H1 (cell line): ENCODE results near the gene INPP4B. TPM values are rescaled to one million over a fixed set of nuclear protein-coding genes. Genes with fewer than 3 reads are reported as not detected.

Experiments
- CTCF ChIA-PET: fragments of 300-600 bp; sonication (Branson Sonifier 250); formaldehyde crosslinking; loops from one replicate; lab custom pipeline; 2021; ENCODE audit not compliant: partially characterized antibody; lab: Charles Lee
- POLR2A ChIA-PET: fragments of 300-600 bp; sonication (Branson Sonifier 250); formaldehyde crosslinking; loops from one replicate; lab custom pipeline; 2021; ENCODE audit warnings: inconsistent platforms; ENCODE audit not compliant: partially characterized antibody; lab: Charles Lee
- DNase-seq, 2 experiments: peaks; one replicate each; pipeline versions ENCODE4 v3.0.0 to v3.0.0-alpha.2; 2010 to 2022; ENCODE audit warnings: low spot score in 2 of 2, low read depth in 1 of 2, mixed read lengths in 1 of 2
- FAIRE-seq: peaks from 2 replicates; lab custom pipeline; 2011; peaks lifted over from hg19 to GRCh38; lab: Jason Lieb, UNC
- H2AFZ ChIP-seq: 2 replicates; pipeline ENCODE4 v1.8.1; 2012; ENCODE audit warnings: low read length, inconsistent platforms
- H2AK5ac ChIP-seq: 2 replicates; pipeline ENCODE4 v1.6.1; 2013; ENCODE audit warnings: low read depth, low read length
- H2BK120ac ChIP-seq: replicated peaks from 2 replicates; pipeline ENCODE3; 2013; ENCODE audit warnings: low read depth, low read length, inconsistent platforms
- H2BK12ac ChIP-seq: 2 replicates; pipeline ENCODE4 v1.6.1; 2013; ENCODE audit warnings: low read depth, low read length
- H2BK15ac ChIP-seq: 2 replicates; pipeline ENCODE4 v1.6.1; 2013; ENCODE audit warnings: low read length
- H2BK20ac ChIP-seq: 2 replicates; pipeline ENCODE4 v1.6.1; 2013; ENCODE audit warnings: low read length
- H2BK5ac ChIP-seq: 2 replicates; pipeline ENCODE4 v1.6.1; 2013; ENCODE audit warnings: low read depth, low read length
- H3K14ac ChIP-seq: 2 replicates; pipeline ENCODE4 v1.6.1; 2013; ENCODE audit warnings: inconsistent platforms; ENCODE audit not compliant: insufficient read length
- H3K18ac ChIP-seq: 2 replicates; pipeline ENCODE4 v1.6.1; 2013; ENCODE audit warnings: low read length; ENCODE audit errors: extremely low read depth
- H3K23ac ChIP-seq: 2 replicates; pipeline ENCODE4 v1.6.1; 2013; ENCODE audit warnings: inconsistent platforms; ENCODE audit not compliant: insufficient read length
- H3K23me2 ChIP-seq: 2 replicates; pipeline ENCODE4 v1.6.1; 2013; ENCODE audit warnings: low read depth, low read length
- H3K27ac ChIP-seq: 2 replicates; pipeline ENCODE4 v1.6.1; 2011; ENCODE audit warnings: low read depth, low read length, inconsistent platforms
- H3K27me3 ChIP-seq, 4 experiments: replicated peaks in 1 of 4; 1 replicate in 1 of 4; 2 replicates in 3 of 4; pipeline versions ENCODE4 v1.6.1 to v1.8.1; 2011 to 2013; ENCODE audit warnings: low read length in 3 of 4, mild to moderate bottlenecking in 3 of 4, inconsistent platforms in 2 of 4, mixed read lengths in 2 of 4, moderate library complexity in 1 of 4; ENCODE audit not compliant: control insufficient read depth in 3 of 4, insufficient read depth in 3 of 4; ENCODE audit errors: extremely low read depth in 1 of 4
- H3K36me3 ChIP-seq, 4 experiments: 2 replicates each; pipeline versions ENCODE4 v1.6.1 to v1.8.1; 2011 to 2013; ENCODE audit warnings: mild to moderate bottlenecking in 4 of 4, low read length in 3 of 4, moderate library complexity in 2 of 4, control low read depth in 1 of 4, inconsistent platforms in 1 of 4; ENCODE audit not compliant: insufficient read depth in 4 of 4, control insufficient read depth in 2 of 4
- H3K4ac ChIP-seq: replicated peaks from 2 replicates; pipeline ENCODE3; 2013; ENCODE audit warnings: low read length, low read depth, mixed read lengths, inconsistent platforms; ENCODE audit not compliant: insufficient read length
- H3K4me1 ChIP-seq, 4 experiments: replicated peaks in 1 of 4; 1 replicate in 1 of 4; 2 replicates in 3 of 4; pipeline versions ENCODE4 v1.6.1 to v1.8.1; 2011 to 2013; ENCODE audit warnings: low read length in 3 of 4, inconsistent platforms in 2 of 4, mixed read lengths in 1 of 4; ENCODE audit not compliant: insufficient read depth in 4 of 4, control insufficient read depth in 3 of 4
- H3K4me2 ChIP-seq, 2 experiments: 2 replicates each; pipeline versions ENCODE4 v1.6.1 to v1.8.1; 2011 to 2013; ENCODE audit warnings: low read depth in 2 of 2, low read length in 2 of 2, control low read depth in 1 of 2, inconsistent platforms in 1 of 2, mild to moderate bottlenecking in 1 of 2; ENCODE audit not compliant: insufficient read depth in 1 of 2
- H3K4me3 ChIP-seq, 4 experiments: fragments of 200-600, 300-600 bp in 1 of 4; sonication (generic), shearing (Covaris generic), sonication (Bioruptor Twin) in 1 of 4; 2 replicates each; pipeline versions ENCODE4 v1.5.1 to v1.8.1; 2011 to 2016; ENCODE audit warnings: low read length in 4 of 4, low read depth in 3 of 4, control low read depth in 2 of 4, inconsistent platforms in 2 of 4, mild to moderate bottlenecking in 2 of 4, mixed read lengths in 1 of 4, moderate library complexity in 1 of 4; ENCODE audit not compliant: insufficient read depth in 2 of 4; ENCODE audit errors: extremely low read depth in 1 of 4
- H3K56ac ChIP-seq: replicated peaks from 2 replicates; pipeline ENCODE3; 2013; ENCODE audit warnings: low read depth, mild to moderate bottlenecking, mixed read lengths, low read length, inconsistent platforms; ENCODE audit not compliant: insufficient read length
- H3K79me1 ChIP-seq: 2 replicates; pipeline ENCODE4 v1.6.1; 2013; ENCODE audit warnings: low read depth, low read length, control low read depth
- H3K79me2 ChIP-seq, 2 experiments: 2 replicates each; pipeline versions ENCODE4 v1.6.1 to v1.8.1; 2012 to 2013; ENCODE audit warnings: low read length in 2 of 2, mild to moderate bottlenecking in 2 of 2, inconsistent platforms in 1 of 2; ENCODE audit not compliant: insufficient read depth in 2 of 2, control insufficient read depth in 1 of 2
- H3K9ac ChIP-seq, 4 experiments: replicated peaks in 1 of 4; 1 replicate in 1 of 4; 2 replicates in 3 of 4; pipeline versions ENCODE4 v1.6.1 to v1.8.1; 2011 to 2013; ENCODE audit warnings: low read depth in 3 of 4, low read length in 3 of 4, control low read depth in 2 of 4, mild to moderate bottlenecking in 2 of 4, moderate library complexity in 2 of 4, inconsistent platforms in 1 of 4; ENCODE audit errors: extremely low read depth in 1 of 4
- H3K9me3 ChIP-seq, 2 experiments: 2 replicates each; pipeline versions ENCODE4 v1.6.1 to v1.8.1; 2012 to 2013; ENCODE audit warnings: mild to moderate bottlenecking in 2 of 2, moderate library complexity in 2 of 2, control low read depth in 1 of 2, inconsistent platforms in 1 of 2, low read depth in 1 of 2, low read length in 1 of 2, mixed read lengths in 1 of 2; ENCODE audit not compliant: insufficient read depth in 2 of 2
- H4K20me1 ChIP-seq, 2 experiments: replicated peaks in 1 of 2; 2 replicates each; pipeline versions ENCODE3 to v1.8.1; 2011 to 2013; ENCODE audit warnings: inconsistent platforms in 2 of 2, low read length in 2 of 2, mild to moderate bottlenecking in 1 of 2; ENCODE audit not compliant: insufficient read depth in 2 of 2, control insufficient read depth in 1 of 2
- H4K5ac ChIP-seq: 2 replicates; pipeline ENCODE4 v1.6.1; 2013; ENCODE audit warnings: low read length, low read depth, mixed read lengths, inconsistent platforms; ENCODE audit not compliant: insufficient read length
- H4K8ac ChIP-seq: 2 replicates; pipeline ENCODE4 v1.8.0; 2013; ENCODE audit warnings: mild to moderate bottlenecking, moderate library complexity, low read length, inconsistent platforms; ENCODE audit not compliant: insufficient read depth; ENCODE audit errors: extremely low read depth
- H4K91ac ChIP-seq: replicated peaks from 2 replicates; pipeline ENCODE3; 2013; ENCODE audit warnings: low read length, mixed read lengths, inconsistent platforms; ENCODE audit not compliant: insufficient read length
- BACH1 ChIP-seq: IDR thresholded peaks from 2 replicates; pipeline ENCODE4 v1.6.1; 2012; ENCODE audit warnings: low read length, improper control_type of control experiment
- CEBPB ChIP-seq: IDR thresholded peaks from 2 replicates; pipeline ENCODE4 v1.6.1; 2012; ENCODE audit warnings: low read depth, low read length
- EZH2 ChIP-seq: fragments of 200-600 bp; sonication (generic); IDR thresholded peaks from 2 replicates; pipeline ENCODE4 v1.7.1; 2012; ENCODE audit warnings: low read depth, mild to moderate bottlenecking, moderate library complexity, low read length, inconsistent platforms; ENCODE audit not compliant: severe bottlenecking
- FOSL1 ChIP-seq: IDR thresholded peaks from 2 replicates; pipeline ENCODE4 v1.6.1; 2011; ENCODE audit warnings: mild to moderate bottlenecking, low read depth, low read length, moderate library complexity; ENCODE audit not compliant: insufficient read depth
- KDM1A ChIP-seq: fragments of 200-600, 300-600 bp; sonication (generic); IDR thresholded peaks from 2 replicates; pipeline ENCODE4 v1.7.1; 2016; ENCODE audit warnings: mild to moderate bottlenecking, low read length, borderline replicate concordance
- MAFK ChIP-seq: IDR thresholded peaks from 2 replicates; pipeline ENCODE4 v1.6.1; 2012; ENCODE audit warnings: low read depth, mild to moderate bottlenecking, improper control_type of control experiment, low read length
- RXRA ChIP-seq: IDR thresholded peaks from 2 replicates; pipeline ENCODE4 v1.6.1; 2011; ENCODE audit warnings: low read depth, mild to moderate bottlenecking, low read length, moderate library complexity; ENCODE audit not compliant: insufficient read depth
- SAP30 ChIP-seq: fragments of 300-600 bp; sonication (generic); IDR thresholded peaks from 2 replicates; pipeline ENCODE4 v1.7.1; 2012; ENCODE audit warnings: low read length, moderate library complexity, mild to moderate bottlenecking, inconsistent platforms; ENCODE audit not compliant: insufficient read depth, insufficient replicate concordance
- SIX5 ChIP-seq: IDR thresholded peaks from 2 replicates; pipeline ENCODE4 v1.6.1; 2011; ENCODE audit warnings: mild to moderate bottlenecking, low read depth, low read length
- SP1 ChIP-seq: IDR thresholded peaks from 2 replicates; pipeline ENCODE4 v1.6.1; 2011; ENCODE audit warnings: low read depth, low read length
- SUZ12 ChIP-seq: fragments of 200-600 bp; sonication (generic); IDR thresholded peaks from 2 replicates; pipeline ENCODE4 v1.6.1; 2012; ENCODE audit warnings: mild to moderate bottlenecking, inconsistent platforms, low read length, moderate library complexity, mixed read lengths
- TAF7 ChIP-seq: optimal IDR thresholded peaks from 2 replicates; pipeline ENCODE3; 2011; ENCODE audit warnings: low read depth, mild to moderate bottlenecking, inconsistent platforms, low read length, moderate library complexity, borderline replicate concordance
- TEAD4 ChIP-seq: IDR thresholded peaks from 2 replicates; pipeline ENCODE4 v1.6.1; 2012; ENCODE audit warnings: low read depth, low read length, inconsistent platforms, mixed read lengths
- WGBS, 2 experiments: shearing (Covaris generic) in 1 of 2; methylation state at CpG; one replicate each; pipeline versions ENCODE4 v1.1.6 to v1.1.7; 2013 to 2015; ENCODE audit warnings: low lambda C conversion rate in 2 of 2, mixed read lengths in 2 of 2, inconsistent platforms in 1 of 2, low coverage in 1 of 2, missing lambda C conversion rate in 1 of 2; ENCODE audit not compliant: insufficient replicate concordance in 2 of 2, insufficient coverage in 1 of 2, insufficient read length in 1 of 2; ENCODE audit errors: extremely low coverage in 1 of 2, missing lambda C conversion rate in 1 of 2; 5-methylcytosine and 5-hydroxymethylcytosine counted together
- polyA plus RNA-seq, 7 experiments: library from polyadenylated mRNA; depleted of rRNA in 3 of 7; stranded (reverse) in 5 of 7; unstranded in 2 of 7; fragments of >200 nt in 5 of 7; fragments of 200-250 nt in 2 of 7; gene quantifications; 1 replicate in 5 of 7; 2 replicates in 1 of 7; 4 replicates in 1 of 7; pipeline versions ENCODE4 v1.2.1 to v1.2.3, GENCODE V29; 2011 to 2013; ENCODE audit warnings: missing spikeins in 2 of 7, mixed read lengths in 2 of 7
- total RNA-seq: library from RNA; stranded (reverse); fragmentation: NEBNext Ultra II Directional; extraction: Animal tissue kit (Norgen Biotek cat#: 25700); gene quantifications from 2 replicates; pipeline ENCODE4 v1.2.1, GENCODE V29; 2021

Gene INPP4B
- total and polyA plus RNA-seq, 2 of the 8 experiments (the other 6 are each of a cell fraction or from before 2014, with no cell fraction given): 0.11 to 0.54 TPM

GRCh38 chr4:142844782-142845181, 1.3 kb downstream of the INPP4B start:
- H2BK20ac ChIP-seq: no peak overlapping the region
- no peak overlapping the region for H3K9ac ChIP-seq
- H3K4me1 ChIP-seq: peaks cover 0 to 3% (median under 1%) of the 10 kb centered on the region in 4 experiments; a peak in 3 of 7 replicates
- no peak overlapping the region for H3K4ac ChIP-seq
- no peak overlapping the region for H2BK12ac ChIP-seq
- H3K14ac ChIP-seq: no peak overlapping the region
- no peak overlapping the region for H3K56ac ChIP-seq
- H3K18ac ChIP-seq: no peak overlapping the region
- FAIRE-seq (no peak), DNase-seq (no peak)
- H2AFZ ChIP-seq: no peak overlapping the region
- H2AK5ac ChIP-seq: no peak overlapping the region
- ChIA-PET CTCF (interaction anchor here (1.0 to 1.3 kb wide), 5 partner anchors 11 to 1666 kb away, joined by 3 to 4 read pairs (median 3); no protein-coding TSS in a partner anchor), POLR2A (no interaction called here)
- 73% methylated on average over 1 of the region's 1 CpG; no CpG with 5 or more reads in 1 of the 2 experiments for WGBS, 2 experiments
- H3K4me2 ChIP-seq: peak overlapping the region in 1 of 2 experiments; percentile 74; a peak in 2 of 4 replicates
- H2BK5ac ChIP-seq: no peak overlapping the region
- no peak overlapping the region for H2BK120ac ChIP-seq
- H4K20me1 ChIP-seq: no peaks in the 10 kb centered on the region
- no peak overlapping the region for H2BK15ac ChIP-seq
- H3K9me3 ChIP-seq: no peaks in the 10 kb centered on the region
- no peaks in the 10 kb centered on the region for H3K36me3 ChIP-seq
- H3K27ac ChIP-seq: no peak overlapping the region
- H3K79me1 ChIP-seq: no peaks in the 10 kb centered on the region
- H4K91ac ChIP-seq: no peak overlapping the region
- H3K79me2 ChIP-seq: no peaks in the 10 kb centered on the region
- H4K8ac ChIP-seq: no peak overlapping the region
- H3K23me2 ChIP-seq: peaks cover 15% of the 10 kb centered on the region; the same call in 1 of the 2 replicates
- no peak overlapping the region for H3K23ac ChIP-seq
- peaks cover 28 to 42% (median 33%) of the 10 kb centered on the region in 4 experiments for H3K27me3 ChIP-seq
- H3K4me3 ChIP-seq: peak overlapping the region in 1 of 4 experiments; percentile 67; a peak in 1 of 8 replicates
- no peak overlapping the region for H4K5ac ChIP-seq
- TF ChIP-seq KDM1A (no peak), BACH1 (no peak), CEBPB (no peak), TEAD4 (no peak), MAFK (no peak), SIX5 (no peak), RXRA (no peak), SP1 (no peak), SAP30 (no peak), SUZ12 (no peak), EZH2 (no peak), TAF7 (no peak), FOSL1 (no peak)
